Stimulated activated naive B cell treated with anti-CD40 and anti-IgM and Interleukin-4, amounts not matched to agents 10 μg/mL and 1 μg/mL and 100 μg/mL, for 72 hours (primary cell): ENCODE measurements around the gene MRPL50.

Experiments used
- ATAC-seq, 2 donors: fragments of 150-1000 bp; cut with Tn5 transposase; replicated peaks; 2 replicates each; pipeline ENCODE4 v1.10.0; 2021; ENCODE audit warnings: moderate library complexity in 1 of 2
- DNase-seq: peaks from one replicate; pipeline ENCODE4 v3.0.0; 2021
- H3K27ac Mint-ChIP-seq: one replicate; pipeline ENCODE4 v1.8.0; 2022; ENCODE audit warnings: mild to moderate bottlenecking, mixed read lengths
- H3K27me3 Mint-ChIP-seq, 2 donors: one replicate each; pipeline ENCODE4 v1.8.0; 2022; ENCODE audit warnings: mixed read lengths in 2 of 2
- H3K36me3 Mint-ChIP-seq, 2 donors: one replicate each; pipeline ENCODE4 v1.8.0; 2022; ENCODE audit warnings: mixed read lengths in 2 of 2, mild to moderate bottlenecking in 1 of 2
- H3K4me1 Mint-ChIP-seq, 2 donors: one replicate each; pipeline ENCODE4 v1.8.0; 2022; ENCODE audit warnings: mixed read lengths in 2 of 2, mild to moderate bottlenecking in 1 of 2
- H3K4me3 Mint-ChIP-seq, 2 donors: one replicate each; pipeline ENCODE4 v1.8.0; 2022; ENCODE audit warnings: mild to moderate bottlenecking in 2 of 2, mixed read lengths in 2 of 2, moderate library complexity in 1 of 2
- H3K9me3 Mint-ChIP-seq, 2 donors: one replicate each; pipeline ENCODE4 v1.8.0; 2022; ENCODE audit warnings: mixed read lengths in 2 of 2, mild to moderate bottlenecking in 1 of 2

The MRPL50 gene

DNA sequence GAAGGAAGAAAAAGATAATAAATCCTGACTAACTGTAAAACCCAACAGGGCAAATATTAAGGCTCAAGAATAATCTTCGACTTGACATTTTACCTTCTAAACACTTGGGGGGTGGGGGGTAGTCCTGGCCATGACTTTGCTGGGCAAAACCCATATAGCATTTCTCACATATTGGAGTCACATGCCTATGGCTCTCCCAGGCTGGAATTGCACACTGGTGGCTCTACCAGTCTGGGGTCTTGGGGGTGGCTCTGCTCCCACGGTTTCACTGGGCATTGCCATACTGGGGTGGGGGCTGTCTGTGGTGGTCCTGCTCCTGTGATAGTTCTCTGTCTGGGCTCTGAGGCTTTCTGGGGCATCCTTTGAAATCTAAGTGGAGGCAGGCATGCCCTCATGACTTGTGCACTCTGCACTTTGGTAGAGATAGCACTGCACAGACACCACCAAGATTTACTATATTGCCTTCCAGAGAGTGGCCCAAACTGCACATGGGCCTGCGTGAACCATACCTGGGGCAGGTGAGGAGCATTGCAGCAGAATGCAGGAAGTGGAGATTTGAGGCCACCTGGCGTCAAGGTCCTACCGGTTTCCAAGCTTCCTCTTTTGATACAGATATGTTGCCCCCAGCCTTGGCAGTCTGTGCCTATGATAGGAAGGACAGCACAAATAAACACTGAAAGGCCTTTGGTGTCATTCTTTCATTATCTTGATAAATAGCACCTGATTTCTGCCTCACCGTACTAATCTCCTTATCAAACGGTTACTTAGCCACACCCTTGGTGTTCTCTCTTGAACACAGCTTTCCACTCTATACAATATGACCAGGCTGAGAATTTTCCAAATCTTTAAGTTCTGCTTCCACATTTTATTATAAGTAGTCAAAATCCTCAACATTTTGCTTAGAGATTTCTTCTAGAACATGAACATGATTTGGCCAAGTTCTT, 43.4 kb downstream of the MRPL50 start:
- Mint-ChIP-seq H3K27me3 (peaks cover 0 to 6% of the 10 kb centered on the region in 2 donors), H3K4me1 (no peaks in the 10 kb centered on the region), H3K4me3 (no peak overlapping the region), H3K36me3 (no peaks in the 10 kb centered on the region), H3K27ac (no peak overlapping the region), H3K9me3 (peaks cover 0 to 2% of the 10 kb centered on the region in 2 donors)
- ATAC-seq (no peak), DNase-seq (no peak)

DNA sequence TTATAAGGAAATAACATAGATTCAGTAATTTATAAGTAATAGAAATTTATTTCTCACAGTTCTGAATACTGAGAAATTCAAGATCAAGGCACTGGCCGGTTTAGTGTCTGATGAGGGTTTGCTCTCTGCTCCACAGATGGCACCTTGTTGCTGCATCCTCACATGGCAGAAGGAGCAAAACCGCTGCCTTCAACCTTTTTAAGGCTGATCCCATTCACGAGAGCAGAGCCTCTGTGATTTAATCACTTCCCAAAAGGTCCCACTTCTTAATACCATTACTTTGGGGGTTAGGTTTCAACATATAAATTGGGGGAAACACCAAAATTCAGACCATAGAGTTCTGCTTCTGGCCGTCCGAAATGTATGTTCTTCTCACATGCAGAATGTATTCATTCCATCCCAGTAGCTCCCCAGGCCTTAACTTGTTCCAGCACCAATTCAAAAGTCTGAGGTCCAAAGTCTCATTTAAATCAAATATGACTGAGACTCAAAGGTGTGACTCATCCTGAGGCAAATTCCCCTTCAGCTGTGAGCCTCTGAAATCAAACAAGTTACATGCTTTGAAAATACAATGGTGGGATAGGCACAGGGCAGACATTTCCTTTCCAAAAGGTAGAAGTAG, 44.2 kb downstream of the MRPL50 start:
- Mint-ChIP-seq H3K36me3 (no peaks in the 10 kb centered on the region), H3K4me1 (no peaks in the 10 kb centered on the region), H3K9me3 (peaks cover 0 to 2% of the 10 kb centered on the region in 2 donors), H3K4me3 (no peak overlapping the region), H3K27ac (no peak overlapping the region), H3K27me3 (peaks cover 0 to 7% of the 10 kb centered on the region in 2 donors)
- DNase-seq (no peak), ATAC-seq (no peak)

DNA sequence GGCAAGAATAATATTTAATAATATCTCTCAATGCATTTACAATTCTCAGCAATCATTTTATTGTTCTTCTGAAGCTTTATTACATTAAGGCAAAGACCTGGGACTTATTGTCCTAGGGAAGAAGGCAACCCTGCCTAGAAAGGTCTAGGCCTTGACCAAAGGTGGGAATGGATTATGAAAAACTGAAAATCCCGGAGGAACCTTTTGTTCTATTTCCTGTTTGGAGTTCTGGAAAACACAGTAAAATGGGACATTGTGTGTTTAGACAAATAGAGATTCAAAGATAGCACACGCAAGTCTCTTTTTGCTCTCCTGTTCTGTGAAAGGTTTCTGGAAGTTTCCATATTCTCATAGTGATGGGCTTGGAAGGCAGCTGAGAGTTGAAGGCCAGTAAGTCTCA, 44.7 kb downstream of the MRPL50 start:
- DNase-seq (no peak), ATAC-seq (no peak)
- Mint-ChIP-seq H3K36me3 (no peaks in the 10 kb centered on the region), H3K27me3 (peaks cover 0 to 13% of the 10 kb centered on the region in 2 donors), H3K4me1 (no peaks in the 10 kb centered on the region), H3K9me3 (peaks cover 2 to 5% of the 10 kb centered on the region in 2 donors), H3K4me3 (no peak overlapping the region), H3K27ac (no peak overlapping the region)

DNA sequence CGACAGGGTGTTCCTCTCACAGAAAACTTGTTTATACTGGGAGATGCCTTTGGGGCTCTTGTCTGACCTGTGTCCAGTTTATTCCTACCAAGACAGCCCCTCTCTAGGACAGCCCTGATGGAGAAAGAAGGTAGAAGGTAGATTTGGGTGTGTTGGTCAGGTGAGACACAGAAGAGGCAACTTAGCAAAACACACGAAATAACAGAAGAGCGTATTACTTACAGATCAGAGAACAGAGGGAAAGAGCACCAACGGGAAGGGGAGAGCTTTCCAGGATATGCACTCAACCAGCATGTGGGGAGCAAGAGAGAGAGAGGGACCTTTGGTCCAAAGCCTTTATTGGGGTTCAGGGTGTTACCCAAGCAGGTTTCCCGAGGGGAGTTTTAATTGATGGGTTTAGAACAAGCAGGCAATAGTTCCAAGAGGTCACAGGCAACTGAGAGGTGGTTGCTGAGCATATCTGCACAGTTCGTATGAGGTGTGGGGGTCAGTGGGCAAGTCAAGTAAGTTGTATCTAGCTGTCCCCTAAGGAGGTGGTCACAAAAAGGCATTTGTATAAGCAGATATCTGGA, 45.4 kb downstream of the MRPL50 start:
- Mint-ChIP-seq H3K4me3 (no peak overlapping the region), H3K4me1 (no peaks in the 10 kb centered on the region), H3K36me3 (no peaks in the 10 kb centered on the region), H3K27me3 (peaks cover 0 to 13% of the 10 kb centered on the region in 2 donors), H3K27ac (no peak overlapping the region), H3K9me3 (peaks cover 2 to 5% of the 10 kb centered on the region in 2 donors)
- ATAC-seq, result no peak
- no peak for DNase-seq

DNA sequence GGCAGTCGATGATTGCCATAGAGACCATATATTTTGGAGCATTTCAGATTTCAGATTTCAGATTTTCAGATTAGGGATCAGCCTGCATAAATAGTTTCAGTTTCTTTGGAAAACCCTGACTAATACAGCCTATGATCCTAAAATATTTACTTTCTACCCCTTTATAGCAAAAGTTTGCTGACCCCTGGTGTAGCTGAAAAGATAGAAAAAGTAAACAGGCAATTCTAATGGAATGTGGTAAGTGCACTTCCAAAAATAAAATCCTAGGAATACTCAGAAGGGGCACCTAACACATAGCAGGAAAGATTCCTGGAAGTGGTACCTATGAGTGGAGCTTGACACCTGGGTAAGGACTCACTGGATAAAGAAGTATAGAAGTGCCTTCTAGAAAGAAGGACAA, 48.1 kb downstream of the MRPL50 start:
- no peaks in the 10 kb centered on the region for H3K4me1 Mint-ChIP-seq
- peaks cover 7 to 14% of the 10 kb centered on the region in 2 donors for H3K27me3 Mint-ChIP-seq
- no peak for DNase-seq
- no peak overlapping the region for H3K4me3 Mint-ChIP-seq
- H3K9me3 Mint-ChIP-seq, result peaks cover 0 to 5% of the 10 kb centered on the region in 2 donors
- H3K27ac Mint-ChIP-seq, result no peak overlapping the region
- ATAC-seq, result no peak
- H3K36me3 Mint-ChIP-seq, result no peaks in the 10 kb centered on the region

DNA sequence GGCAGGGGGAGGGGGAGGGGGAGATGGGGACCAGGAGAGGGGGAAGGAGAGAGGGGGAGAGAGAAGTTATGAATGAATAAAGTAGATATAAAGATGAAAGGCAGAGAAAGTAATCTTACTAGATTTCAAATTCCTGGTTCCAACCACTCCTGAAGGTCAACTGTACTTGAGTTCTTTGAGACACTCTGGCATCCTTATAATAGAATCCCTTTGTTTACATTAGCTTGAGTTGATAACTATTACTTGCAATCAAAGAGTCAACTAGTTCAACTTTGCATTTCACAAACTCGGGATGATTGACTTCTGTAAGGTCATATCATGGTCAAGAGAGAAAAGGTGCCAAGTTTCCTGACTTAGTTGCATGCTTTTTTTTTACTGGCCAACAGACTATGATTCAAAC, 55.8 kb downstream of the MRPL50 start:
- Mint-ChIP-seq H3K4me3 (no peak overlapping the region), H3K27ac (no peak overlapping the region), H3K4me1 (no peaks in the 10 kb centered on the region), H3K9me3 (no peaks in the 10 kb centered on the region), H3K36me3 (no peaks in the 10 kb centered on the region), H3K27me3 (peaks cover 13 to 16% of the 10 kb centered on the region in 2 donors)
- DNase-seq, result no peak
- ATAC-seq, result no peak

DNA sequence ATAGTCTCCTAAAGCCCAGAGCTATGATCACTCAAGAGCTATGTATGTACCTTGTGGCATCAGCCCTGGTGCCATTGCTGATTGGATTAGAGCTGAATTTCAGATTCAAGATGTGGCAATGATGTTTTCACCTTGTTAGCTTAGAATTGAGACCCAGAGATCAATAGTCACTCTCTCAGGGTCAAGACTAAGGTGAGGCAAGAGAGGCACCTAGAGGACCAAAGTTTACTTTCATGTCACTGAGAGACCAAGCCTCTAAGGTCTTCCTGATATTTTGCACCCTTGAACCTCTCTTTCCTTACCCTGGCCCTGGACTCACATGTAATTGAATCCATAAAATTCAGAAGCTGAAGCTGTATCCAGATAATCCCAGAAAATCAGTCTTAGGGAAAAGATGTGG, 56.5 kb downstream of the MRPL50 start:
- Mint-ChIP-seq H3K27ac (no peak overlapping the region), H3K27me3 (peaks cover 13 to 16% of the 10 kb centered on the region in 2 donors), H3K9me3 (no peaks in the 10 kb centered on the region), H3K36me3 (no peaks in the 10 kb centered on the region), H3K4me1 (no peaks in the 10 kb centered on the region), H3K4me3 (no peak overlapping the region)
- DNase-seq, result no peak
- ATAC-seq, result no peak
